Tibial artery (tissue), 4 donors: Measurements from ENCODE around the gene RFK.
"Not testable (repeated sequence)": the region's sequence is repeated elsewhere in the genome, so short reads cannot be mapped to it uniquely, and the experiment has no call there.

Source experiments
- DNase-seq, 2 donors: peaks; one replicate each; pipeline ENCODE4 v3.0.0-alpha.2; 2019
- H3K27ac ChIP-seq, 2 donors: fragments of 200-600 bp; sonication (generic) in 1 of 2; 1 replicate in 1 of 2; 2 replicates in 1 of 2; pipeline ENCODE4 v1.5.1; 2018 to 2019; ENCODE audit warnings: mild to moderate bottlenecking in 1 of 2
- H3K27me3 ChIP-seq, 2 donors: fragments of 200-600 bp; sonication (generic) in 1 of 2; one replicate each; pipeline versions ENCODE4 v1.5.1 to v1.6.0; 2016 to 2019
- H3K36me3 ChIP-seq, 3 donors: fragments of 200-600 bp; sonication (generic) in 2 of 3; one replicate each; pipeline ENCODE4 v1.5.1; 2016 to 2019; ENCODE audit warnings: mild to moderate bottlenecking in 2 of 3
- H3K4me1 ChIP-seq, 4 donors: fragments of 200-600 bp; sonication (generic) in 2 of 4; 1 replicate in 3 of 4; 2 replicates in 1 of 4; pipeline ENCODE4 v1.5.1; 2016 to 2019
- H3K4me3 ChIP-seq, 2 donors: fragments of 200-600 bp; sonication (generic) in 1 of 2; 1 replicate in 1 of 2; 2 replicates in 1 of 2; pipeline ENCODE4 v1.5.1; 2018 to 2019; ENCODE audit warnings: mild to moderate bottlenecking in 2 of 2
- H3K9me3 ChIP-seq, 3 donors: fragments of 200-600 bp; sonication (generic) in 1 of 3; one replicate each; pipeline ENCODE4 v1.5.1; 2016 to 2019
- intact Hi-C: fragments of 100-400 bp; cut with DNase I; formaldehyde crosslinking; loops from one replicate; pipeline ENCODE4 v1.15.0; 2023; ENCODE audit warnings: low total_unique reads
- TF ChIP-seq, protein P1 (sequence below), 2 experiments: fragments of 200-600 bp in 1 of 2; fragments of 450-650 bp in 1 of 2; IDR thresholded peaks; one replicate each; pipeline ENCODE4 v1.5.1; 2017 to 2019; ENCODE audit warnings: antibody characterized with exemption in 2 of 2, mild to moderate bottlenecking in 1 of 2, moderate library complexity in 1 of 2

RFK gene

DNA sequence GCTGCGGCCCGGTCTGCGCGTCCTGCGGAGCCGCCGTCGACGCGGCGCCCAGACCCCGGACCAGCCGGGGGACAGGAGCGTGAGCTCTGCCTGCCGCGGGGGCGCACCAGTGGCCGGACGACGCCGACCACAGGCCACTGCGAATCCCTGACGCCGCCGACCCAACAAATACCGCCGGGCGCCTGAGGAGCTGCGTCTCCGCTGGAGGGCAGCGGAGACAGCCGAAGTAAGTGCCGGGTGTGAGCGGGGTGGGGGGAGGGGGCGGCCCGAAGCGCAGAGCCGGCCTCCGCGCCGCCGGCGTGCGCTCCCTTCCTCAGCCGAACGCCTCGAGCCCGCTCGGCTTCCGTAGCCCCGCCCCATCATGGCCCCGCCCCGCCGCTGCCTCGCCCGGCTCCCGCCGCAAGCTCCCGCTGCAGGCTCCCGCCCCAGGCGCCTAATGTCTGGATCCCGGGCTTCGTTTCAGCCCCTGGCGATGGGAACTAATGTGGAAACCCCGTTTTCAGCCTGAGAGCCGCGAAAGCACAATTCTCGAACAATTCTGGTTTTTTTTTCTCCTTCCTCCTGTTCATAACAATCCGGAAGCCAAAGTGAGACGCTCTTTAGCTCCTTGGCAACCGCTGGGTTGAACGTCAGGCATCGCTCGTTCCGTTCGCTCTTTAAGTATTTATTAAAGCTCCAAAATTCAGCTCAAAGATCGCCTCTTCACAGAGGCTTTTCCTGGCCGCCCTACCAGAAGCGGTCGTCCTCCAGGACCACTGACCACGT lies at the start of gene RFK:
RFK (minus strand) TSS at position 232 of the 765 bp plus-strand sequence. CDS start 255 bp downstream, outside the sequence.
- peak; percentile 84 to 94 for DNase-seq
- H3K27me3 ChIP-seq: no peaks in the 10 kb centered on the region
- H3K36me3 ChIP-seq: no peaks in the 10 kb centered on the region
- no peaks in the 10 kb centered on the region for H3K9me3 ChIP-seq
- peaks cover 0 to 17% (median 3%) of the 10 kb centered on the region in 4 donors for H3K4me1 ChIP-seq
- peak within 1 kb of the TSS; percentile 80 to 93 for H3K27ac ChIP-seq
- intact Hi-C loops: no loop called here
- H3K4me3 ChIP-seq: peak within 1 kb of the TSS; percentile 77 to 80
- TF ChIP-seq, protein P1, sequence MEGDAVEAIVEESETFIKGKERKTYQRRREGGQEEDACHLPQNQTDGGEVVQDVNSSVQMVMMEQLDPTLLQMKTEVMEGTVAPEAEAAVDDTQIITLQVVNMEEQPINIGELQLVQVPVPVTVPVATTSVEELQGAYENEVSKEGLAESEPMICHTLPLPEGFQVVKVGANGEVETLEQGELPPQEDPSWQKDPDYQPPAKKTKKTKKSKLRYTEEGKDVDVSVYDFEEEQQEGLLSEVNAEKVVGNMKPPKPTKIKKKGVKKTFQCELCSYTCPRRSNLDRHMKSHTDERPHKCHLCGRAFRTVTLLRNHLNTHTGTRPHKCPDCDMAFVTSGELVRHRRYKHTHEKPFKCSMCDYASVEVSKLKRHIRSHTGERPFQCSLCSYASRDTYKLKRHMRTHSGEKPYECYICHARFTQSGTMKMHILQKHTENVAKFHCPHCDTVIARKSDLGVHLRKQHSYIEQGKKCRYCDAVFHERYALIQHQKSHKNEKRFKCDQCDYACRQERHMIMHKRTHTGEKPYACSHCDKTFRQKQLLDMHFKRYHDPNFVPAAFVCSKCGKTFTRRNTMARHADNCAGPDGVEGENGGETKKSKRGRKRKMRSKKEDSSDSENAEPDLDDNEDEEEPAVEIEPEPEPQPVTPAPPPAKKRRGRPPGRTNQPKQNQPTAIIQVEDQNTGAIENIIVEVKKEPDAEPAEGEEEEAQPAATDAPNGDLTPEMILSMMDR (IDR thresholded peaks at IDR 0.05): peak; percentile 36 to 50

DNA sequence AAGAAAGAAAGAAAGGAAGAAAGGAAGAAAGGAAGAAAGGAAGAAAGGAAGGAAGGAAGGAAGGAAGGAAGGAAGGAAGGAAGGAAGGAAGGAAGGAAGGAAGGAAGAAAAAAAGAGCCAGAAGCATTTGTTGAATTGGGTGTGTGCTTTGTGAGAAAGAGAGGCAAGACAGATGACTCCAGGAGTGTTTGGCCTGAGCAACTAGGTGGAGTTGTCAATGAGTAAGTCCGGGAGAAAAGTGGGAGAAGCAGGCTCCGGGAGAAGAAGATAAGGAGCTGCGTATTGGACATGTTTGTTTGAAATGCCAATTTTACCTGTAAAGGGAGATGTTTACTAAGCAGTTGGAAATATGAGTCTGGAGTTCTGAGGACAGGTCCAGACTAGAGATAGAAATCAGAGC lies 49.7 kb upstream of the RFK start:
- TF ChIP-seq, protein P1 (IDR thresholded peaks at IDR 0.05): no peak
- H3K4me3 ChIP-seq: no peak overlapping the region
- H3K27me3 ChIP-seq: no peaks in the 10 kb centered on the region
- no peaks in the 10 kb centered on the region for H3K36me3 ChIP-seq
- H3K27ac ChIP-seq: no peak overlapping the region
- intact Hi-C loops: loop anchor here (10.0 kb wide), 2 partner anchors 261 to 571 kb away; partner anchors contain the start of gene FOXB2
- no peaks in the 10 kb centered on the region for H3K9me3 ChIP-seq
- no peaks in the 10 kb centered on the region for H3K4me1 ChIP-seq
- no peak for DNase-seq

DNA sequence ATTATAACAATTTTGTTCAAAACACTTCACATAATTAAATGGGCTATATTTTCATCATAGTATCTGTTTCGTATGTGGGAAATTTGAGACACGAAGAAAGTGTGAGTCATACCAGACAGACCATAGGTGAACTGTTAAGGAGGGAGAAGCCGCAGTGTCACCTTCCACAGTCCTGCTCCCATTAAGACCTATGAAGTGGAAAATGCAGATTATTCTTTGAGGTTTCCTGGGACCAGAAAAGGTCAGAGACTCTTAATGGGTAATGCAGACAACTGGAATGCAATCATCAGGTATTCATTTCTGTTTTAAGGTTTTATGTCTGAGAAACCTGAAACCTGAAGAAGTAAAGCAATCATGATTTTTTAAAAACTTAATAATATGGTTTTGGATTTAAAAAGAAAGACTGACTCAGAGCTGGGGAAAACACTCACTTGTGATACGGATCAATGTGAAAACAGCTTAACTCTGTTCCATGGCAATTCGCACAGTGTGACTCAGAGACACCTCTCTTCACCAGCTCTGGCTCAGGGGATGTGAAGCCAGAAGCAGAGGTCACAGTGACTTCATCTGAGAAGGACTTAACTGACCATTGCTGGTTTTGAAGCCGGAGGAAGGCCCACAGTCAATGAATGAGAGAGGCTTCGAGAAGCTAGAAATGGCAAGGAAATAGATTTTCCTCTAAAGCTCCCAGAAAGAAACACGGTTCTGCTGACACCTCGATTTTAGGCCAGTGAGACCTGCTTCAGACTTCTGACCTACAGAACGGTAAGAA lies 47.5 kb upstream of the RFK start:
- H3K4me3 ChIP-seq: no peak overlapping the region
- H3K36me3 ChIP-seq: no peaks in the 10 kb centered on the region
- no peaks in the 10 kb centered on the region for H3K9me3 ChIP-seq
- H3K27ac ChIP-seq: no peak overlapping the region
- H3K27me3 ChIP-seq: no peaks in the 10 kb centered on the region
- no peak for DNase-seq
- intact Hi-C loops: loop anchor here (10.0 kb wide), 2 partner anchors 263 to 573 kb away; partner anchors contain the start of gene FOXB2
- TF ChIP-seq, protein P1 (IDR thresholded peaks at IDR 0.05): no peak
- H3K4me1 ChIP-seq: no peaks in the 10 kb centered on the region

DNA sequence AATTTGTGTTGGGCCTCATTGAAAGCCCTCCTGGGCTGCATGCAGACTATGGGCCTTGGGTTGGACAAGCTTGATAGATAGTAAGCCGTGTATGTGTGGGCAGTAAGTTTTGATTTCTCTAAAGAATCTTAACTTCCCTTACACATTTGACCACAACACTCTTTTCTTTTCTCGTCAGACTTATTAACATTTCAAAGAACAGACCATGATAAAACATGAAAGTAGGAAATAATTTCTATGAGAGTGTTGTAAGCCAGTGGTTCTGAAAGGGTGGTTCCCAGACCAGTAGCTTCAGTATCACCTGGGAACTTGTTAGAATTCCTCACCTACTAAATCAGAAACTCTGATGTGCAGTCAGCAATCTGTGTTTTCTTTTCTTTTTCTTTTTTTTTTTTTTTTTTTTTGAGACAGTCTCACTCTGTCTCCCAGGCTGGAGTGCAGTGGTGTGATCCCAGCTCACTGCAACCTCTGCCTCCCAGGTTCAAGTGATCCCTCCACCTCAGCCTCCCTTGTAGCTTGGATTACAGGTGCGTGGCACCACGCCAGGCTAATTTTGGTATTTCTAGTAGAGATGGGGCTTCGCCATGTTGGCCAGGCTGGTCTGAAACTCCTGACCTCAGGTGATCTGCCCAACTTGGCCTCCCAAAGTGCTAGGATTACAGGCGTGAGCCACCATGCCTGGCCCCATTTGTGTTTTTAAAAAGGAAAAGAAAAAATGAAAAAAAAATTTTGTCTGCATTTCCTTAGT lies 44.8 kb upstream of the RFK start:
- H3K36me3 ChIP-seq: no peaks in the 10 kb centered on the region
- DNase-seq: no peak
- no peaks in the 10 kb centered on the region for H3K4me1 ChIP-seq
- H3K27me3 ChIP-seq: no peaks in the 10 kb centered on the region
- TF ChIP-seq, protein P1 (IDR thresholded peaks at IDR 0.05): no peak
- H3K4me3 ChIP-seq: no peak overlapping the region
- no peaks in the 10 kb centered on the region for H3K9me3 ChIP-seq
- H3K27ac ChIP-seq: no peak overlapping the region
- intact Hi-C loops: no loop called here

DNA sequence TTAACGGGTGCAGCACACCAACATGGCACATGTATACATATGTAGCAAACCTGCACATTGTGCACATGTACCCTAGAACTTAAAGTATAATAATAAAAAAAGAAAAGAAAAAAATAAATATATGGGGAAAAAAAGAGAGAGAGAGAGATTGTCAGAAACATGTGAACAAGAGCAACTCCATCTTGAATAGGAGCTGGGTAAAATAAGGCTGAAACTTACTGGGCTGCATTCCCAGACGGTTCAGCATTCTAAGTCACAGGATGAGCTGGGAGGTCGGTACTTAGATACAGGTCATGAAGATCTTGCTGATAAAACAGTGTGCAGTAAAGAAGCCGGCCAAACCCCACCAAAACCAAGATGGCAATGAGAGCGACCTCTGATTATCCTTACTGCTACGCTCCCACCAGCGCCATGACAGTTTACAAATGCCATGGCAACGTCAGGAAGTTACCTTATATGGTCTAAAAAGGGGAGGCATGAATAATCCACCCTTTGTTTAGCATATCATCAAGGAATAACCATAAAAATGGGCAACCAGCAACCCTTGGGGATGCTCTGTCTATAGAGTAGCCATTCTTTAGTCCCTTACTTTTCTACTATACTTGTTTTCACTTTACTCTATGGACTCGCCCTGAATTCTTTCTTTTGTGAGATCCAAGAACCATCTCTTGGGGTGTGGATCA lies 42.9 kb upstream of the RFK start:
- H3K9me3 ChIP-seq, H3K27me3 ChIP-seq, H3K4me1 ChIP-seq, H3K4me3 ChIP-seq, DNase-seq, H3K36me3 ChIP-seq, H3K27ac ChIP-seq, intact Hi-C loops: not testable (repeated sequence)

DNA sequence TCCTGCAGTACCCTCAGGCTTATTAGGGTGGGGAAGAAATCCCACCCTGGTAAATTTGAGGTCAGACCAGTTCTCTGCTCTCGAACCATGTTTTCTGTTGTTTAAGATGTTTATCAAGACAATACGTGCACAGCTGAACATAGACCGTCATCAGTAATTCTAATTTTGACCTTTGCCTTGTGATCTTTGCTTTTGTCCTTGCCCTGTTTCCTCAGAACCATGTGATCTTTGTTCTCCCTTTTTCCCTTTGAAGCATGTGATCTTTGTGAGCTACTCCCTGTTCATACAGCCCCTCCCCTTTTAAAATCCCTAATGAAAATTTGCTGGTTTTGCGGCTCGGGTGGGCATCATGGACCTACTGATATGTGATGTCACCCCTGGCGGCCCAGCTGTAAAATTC lies 40.7 kb upstream of the RFK start:
- H3K27ac ChIP-seq, H3K9me3 ChIP-seq, intact Hi-C loops, H3K4me1 ChIP-seq, H3K27me3 ChIP-seq, H3K4me3 ChIP-seq, H3K36me3 ChIP-seq, DNase-seq: not testable (repeated sequence)
